GM12892 (cell line): ENCODE results near the gene BCAN.

Experiments used
- POLR2A ChIP-seq: IDR thresholded peaks from 2 replicates; pipeline ENCODE4 v1.6.1; 2011; ENCODE audit warnings: low read depth, low read length, control low read depth
- POLR2AphosphoS5 ChIP-seq: IDR thresholded peaks from 2 replicates; pipeline ENCODE4 v1.6.1; 2011; ENCODE audit warnings: low read depth, low read length, control low read depth

GRCh38 chr1:156639601-156640101 is 2.3 kb upstream of the BCAN start:
- TF ChIP-seq POLR2A (no peak), POLR2AphosphoS5 (no peak)
